DOHH2 (cell line): ENCODE data around the gene KCNMA1.

ENCODE experiments used
- H3F3A ChIP-seq: fragments of 200-600 bp; sonication (generic), shearing (Covaris generic); 2 replicates; pipeline ENCODE4 v1.6.0; 2016; ENCODE audit warnings: antibody characterized with exemption, mild to moderate bottlenecking; ENCODE audit not compliant: control insufficient read depth, insufficient read depth
- H3K27ac ChIP-seq: fragments of 200-600 bp; sonication (generic); 2 replicates; pipeline ENCODE4 v1.5.1; 2014; ENCODE audit warnings: low read depth, mild to moderate bottlenecking, low read length, moderate library complexity
- H3K27me3 ChIP-seq: fragments of 200-600 bp; sonication (generic); 2 replicates; pipeline ENCODE4 v1.6.1; 2014; ENCODE audit warnings: mild to moderate bottlenecking, low read length, mixed read lengths; ENCODE audit not compliant: control insufficient read depth
- H3K36me3 ChIP-seq: fragments of 200-600 bp; sonication (generic); 2 replicates; pipeline ENCODE4 v1.6.1; 2014; ENCODE audit warnings: mild to moderate bottlenecking, low read length, moderate library complexity, mixed read lengths; ENCODE audit not compliant: control insufficient read depth
- H3K4me1 ChIP-seq: fragments of 200-600 bp; sonication (generic); 2 replicates; pipeline ENCODE4 v1.6.1; 2014; ENCODE audit warnings: mild to moderate bottlenecking, low read length, mixed read lengths; ENCODE audit not compliant: control insufficient read depth
- H3K4me2 ChIP-seq: fragments of 200-600 bp; sonication (generic); 2 replicates; pipeline ENCODE4 v1.6.0; 2014; ENCODE audit warnings: mild to moderate bottlenecking, low read length, moderate library complexity
- H3K4me3 ChIP-seq: fragments of 200-600 bp; sonication (generic); 2 replicates; pipeline ENCODE4 v1.5.1; 2014; ENCODE audit warnings: mild to moderate bottlenecking, low read length, mixed read lengths
- H3K79me2 ChIP-seq: fragments of 200-600 bp; sonication (generic); 2 replicates; pipeline ENCODE4 v1.6.1; 2014; ENCODE audit warnings: mild to moderate bottlenecking, low read length, mixed read lengths; ENCODE audit not compliant: control insufficient read depth
- H3K9me2 ChIP-seq: fragments of 200-600 bp; sonication (generic); replicated peaks from 2 replicates; pipeline ENCODE4 v1.6.1; 2014; ENCODE audit warnings: mild to moderate bottlenecking, low read length, mixed read lengths; ENCODE audit not compliant: control insufficient read depth
- H3K9me3 ChIP-seq: fragments of 200-600 bp; sonication (generic); 2 replicates; pipeline ENCODE4 v1.6.1; 2014; ENCODE audit warnings: antibody characterized with exemption, low read length, mixed read lengths; ENCODE audit not compliant: control insufficient read depth, insufficient read depth
- H4K20me1 ChIP-seq: fragments of 200-600 bp; sonication (generic); 2 replicates; pipeline ENCODE4 v1.6.0; 2014; ENCODE audit warnings: low read depth, mild to moderate bottlenecking, antibody characterized with exemption, low read length, moderate library complexity; ENCODE audit not compliant: control insufficient read depth, insufficient read depth
- EZH2phosphoT487 ChIP-seq: fragments of 200-600 bp; sonication (generic); IDR thresholded peaks from 2 replicates; pipeline ENCODE4 v1.6.1; 2017; ENCODE audit warnings: borderline replicate concordance, mild to moderate bottlenecking, antibody characterized with exemption, low read length, moderate library complexity, mixed read lengths
- TF ChIP-seq, protein P1 (sequence below): fragments of 200-600 bp; sonication (generic); IDR thresholded peaks from one replicate; pipeline ENCODE4 v1.5.1; 2014; ENCODE audit warnings: antibody characterized with exemption, mild to moderate bottlenecking, low read depth, low read length; ENCODE audit not compliant: poor library complexity, severe bottlenecking

The KCNMA1 gene

DNA sequence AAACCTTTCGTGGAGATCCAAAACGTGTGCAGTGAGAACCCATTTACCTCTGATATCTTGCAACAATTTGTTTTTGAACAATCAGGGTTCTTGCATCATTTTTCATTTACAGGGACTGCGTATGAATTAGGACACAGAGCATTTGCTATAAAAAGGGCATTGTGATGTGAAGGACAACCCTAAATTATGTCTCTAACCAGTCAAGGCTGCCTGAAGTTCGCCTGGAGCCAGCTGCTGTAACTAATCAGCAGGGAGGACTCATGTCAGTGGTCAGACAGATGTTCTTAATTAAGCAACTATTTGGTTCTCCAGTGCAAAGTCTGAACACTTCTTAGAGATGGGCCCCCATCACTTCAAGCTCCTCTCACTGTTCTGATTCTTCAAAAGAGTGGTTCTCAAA, 674.8 kb downstream of the KCNMA1 start:
- H3K27me3 ChIP-seq = no peaks in the 10 kb centered on the region
- H4K20me1 ChIP-seq = no peaks in the 10 kb centered on the region
- no peaks in the 10 kb centered on the region for H3K79me2 ChIP-seq
- no peak overlapping the region for H3K27ac ChIP-seq
- no peak for TF ChIP-seq EZH2phosphoT487
- TF ChIP-seq, protein P1, sequence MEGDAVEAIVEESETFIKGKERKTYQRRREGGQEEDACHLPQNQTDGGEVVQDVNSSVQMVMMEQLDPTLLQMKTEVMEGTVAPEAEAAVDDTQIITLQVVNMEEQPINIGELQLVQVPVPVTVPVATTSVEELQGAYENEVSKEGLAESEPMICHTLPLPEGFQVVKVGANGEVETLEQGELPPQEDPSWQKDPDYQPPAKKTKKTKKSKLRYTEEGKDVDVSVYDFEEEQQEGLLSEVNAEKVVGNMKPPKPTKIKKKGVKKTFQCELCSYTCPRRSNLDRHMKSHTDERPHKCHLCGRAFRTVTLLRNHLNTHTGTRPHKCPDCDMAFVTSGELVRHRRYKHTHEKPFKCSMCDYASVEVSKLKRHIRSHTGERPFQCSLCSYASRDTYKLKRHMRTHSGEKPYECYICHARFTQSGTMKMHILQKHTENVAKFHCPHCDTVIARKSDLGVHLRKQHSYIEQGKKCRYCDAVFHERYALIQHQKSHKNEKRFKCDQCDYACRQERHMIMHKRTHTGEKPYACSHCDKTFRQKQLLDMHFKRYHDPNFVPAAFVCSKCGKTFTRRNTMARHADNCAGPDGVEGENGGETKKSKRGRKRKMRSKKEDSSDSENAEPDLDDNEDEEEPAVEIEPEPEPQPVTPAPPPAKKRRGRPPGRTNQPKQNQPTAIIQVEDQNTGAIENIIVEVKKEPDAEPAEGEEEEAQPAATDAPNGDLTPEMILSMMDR = no peak
- no peaks in the 10 kb centered on the region for H3F3A ChIP-seq
- no peak overlapping the region for H3K4me2 ChIP-seq
- no peak overlapping the region for H3K4me3 ChIP-seq
- H3K36me3 ChIP-seq = no peaks in the 10 kb centered on the region
- H3K4me1 ChIP-seq = no peaks in the 10 kb centered on the region
- H3K9me2 ChIP-seq = no peaks in the 10 kb centered on the region
- H3K9me3 ChIP-seq = no peaks in the 10 kb centered on the region

DNA sequence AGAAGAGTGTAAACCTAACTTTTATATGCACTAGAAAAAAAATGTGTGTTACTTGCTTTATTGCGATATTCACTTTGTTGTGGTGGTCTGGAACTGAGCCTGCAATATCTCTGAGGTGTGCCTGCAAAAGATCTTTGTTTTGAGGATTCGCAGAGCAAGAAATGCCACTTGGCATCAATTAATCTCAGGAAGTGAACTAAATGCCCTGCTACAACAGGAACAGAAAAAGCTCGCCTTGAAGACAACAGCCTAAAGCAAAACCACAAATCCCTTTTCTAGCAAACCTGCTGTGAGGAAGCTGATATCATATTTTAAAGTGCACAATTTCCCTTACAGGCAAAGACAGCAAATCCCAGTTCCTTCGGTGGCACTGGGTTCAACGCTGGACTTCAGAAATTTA, 675.8 kb downstream of the KCNMA1 start:
- Histone ChIP-seq H3K4me2 (no peak overlapping the region), H3K9me3 (no peaks in the 10 kb centered on the region), H3K4me1 (no peaks in the 10 kb centered on the region), H3F3A (no peaks in the 10 kb centered on the region), H3K27me3 (no peaks in the 10 kb centered on the region), H3K79me2 (no peaks in the 10 kb centered on the region), H3K36me3 (no peaks in the 10 kb centered on the region), H3K9me2 (no peaks in the 10 kb centered on the region), H4K20me1 (no peaks in the 10 kb centered on the region), H3K4me3 (no peak overlapping the region), H3K27ac (no peak overlapping the region)
- TF ChIP-seq, protein P1 = no peak
- TF ChIP-seq EZH2phosphoT487 = no peak

DNA sequence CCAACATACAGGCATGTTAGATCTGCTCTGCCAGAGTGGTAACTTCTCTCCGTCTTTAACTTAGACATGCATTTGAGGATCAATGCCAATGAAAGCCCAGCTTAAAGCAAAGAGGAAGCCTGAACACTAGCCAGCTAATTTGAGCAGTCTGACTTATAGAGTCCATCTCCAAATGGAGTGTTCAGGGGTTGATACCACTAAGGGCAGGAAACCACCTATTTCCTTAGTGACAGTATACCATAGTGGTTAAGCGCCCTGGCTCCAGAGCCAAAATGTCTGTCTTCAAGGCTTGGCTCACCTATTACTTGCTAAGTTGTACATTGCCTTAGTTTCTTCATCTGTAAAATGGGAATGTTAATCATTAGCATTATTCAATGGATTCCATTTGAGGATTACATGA, 678.5 kb downstream of the KCNMA1 start:
- Histone ChIP-seq H3K9me3 (no peaks in the 10 kb centered on the region), H3K36me3 (no peaks in the 10 kb centered on the region), H4K20me1 (no peaks in the 10 kb centered on the region), H3F3A (no peaks in the 10 kb centered on the region), H3K79me2 (no peaks in the 10 kb centered on the region), H3K4me1 (no peaks in the 10 kb centered on the region), H3K27me3 (no peaks in the 10 kb centered on the region), H3K9me2 (no peaks in the 10 kb centered on the region), H3K27ac (no peak overlapping the region), H3K4me3 (no peak overlapping the region), H3K4me2 (no peak overlapping the region)
- TF ChIP-seq EZH2phosphoT487 = no peak
- TF ChIP-seq, protein P1 = no peak

DNA sequence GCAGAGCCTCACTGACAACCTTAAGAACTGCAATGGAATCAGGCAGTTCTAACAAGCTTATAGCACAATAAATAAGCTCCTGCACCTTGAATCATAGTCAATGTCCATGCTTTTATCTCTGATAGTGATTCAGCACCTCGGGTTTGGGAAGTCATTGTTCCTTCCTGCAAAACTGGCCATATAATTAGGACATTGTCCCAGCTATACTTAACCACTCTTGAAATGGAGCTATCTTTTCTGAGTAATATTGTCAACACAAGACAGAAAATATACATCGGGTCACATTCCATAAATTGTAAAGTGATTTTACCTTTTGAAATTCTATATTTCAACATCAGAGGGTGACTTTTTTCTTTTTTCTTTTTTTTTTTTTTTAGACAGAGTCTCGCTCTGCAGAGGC, 682.8 kb downstream of the KCNMA1 start:
- Histone ChIP-seq H4K20me1 (no peaks in the 10 kb centered on the region), H3K4me1 (no peaks in the 10 kb centered on the region), H3K36me3 (no peaks in the 10 kb centered on the region), H3K4me2 (no peak overlapping the region), H3K79me2 (no peaks in the 10 kb centered on the region), H3F3A (no peaks in the 10 kb centered on the region), H3K4me3 (no peak overlapping the region), H3K27ac (no peak overlapping the region), H3K9me2 (no peaks in the 10 kb centered on the region), H3K27me3 (no peaks in the 10 kb centered on the region), H3K9me3 (no peaks in the 10 kb centered on the region)
- TF ChIP-seq EZH2phosphoT487 = no peak
- TF ChIP-seq, protein P1 = no peak
